Thoracic aorta (tissue), 2 donors: ENCODE results near the gene C1QL1. TPM values are rescaled to one million over a fixed set of nuclear protein-coding genes. Genes with fewer than 3 reads are reported as not detected.

Source experiments
- ATAC-seq: fragments of 150-250 bp; one replicate; pipeline ENCODE4 v1.8.0; 2017; ENCODE audit warnings: low read depth; ENCODE audit not compliant: insufficient number of reproducible peaks, low FRiP score
- DNase-seq: peaks from one replicate; pipeline ENCODE4 v3.0.0-alpha.2; 2020; ENCODE audit warnings: low spot score
- H3K27ac ChIP-seq, 2 donors: fragments of 200-600 bp; sonication (generic); 1 replicate in 1 of 2; 2 replicates in 1 of 2; pipeline ENCODE4 v1.5.1; 2016; ENCODE audit warnings: mild to moderate bottlenecking in 2 of 2, moderate library complexity in 2 of 2
- H3K27me3 ChIP-seq: fragments of 200-600 bp; sonication (generic); replicated peaks from 2 replicates; pipeline ENCODE4 v1.6.0; 2016; ENCODE audit warnings: mild to moderate bottlenecking; ENCODE audit not compliant: insufficient read depth
- H3K36me3 ChIP-seq: fragments of 200-600 bp; sonication (generic); one replicate; pipeline ENCODE4 v1.5.1; 2016
- H3K4me1 ChIP-seq, 2 donors: fragments of 200-600 bp; sonication (generic); 1 replicate in 1 of 2; 2 replicates in 1 of 2; pipeline versions ENCODE4 v1.5.1 to v1.6.0; 2016; ENCODE audit warnings: low read depth in 2 of 2, mild to moderate bottlenecking in 1 of 2; ENCODE audit not compliant: control insufficient read depth in 1 of 2
- H3K4me3 ChIP-seq: fragments of 200-600 bp; sonication (generic); 2 replicates; pipeline ENCODE4 v1.5.1; 2016; ENCODE audit warnings: mild to moderate bottlenecking
- H3K9me3 ChIP-seq: fragments of 200-600 bp; sonication (generic); 2 replicates; pipeline ENCODE4 v1.5.1; 2016
- total RNA-seq, 2 donors: library from RNA; depleted of rRNA; stranded (reverse); fragments of >200 nt; gene quantifications; one replicate each; pipeline versions ENCODE4 v1.1.0 to v1.2.3, GENCODE V29; 2016
- TF ChIP-seq, protein P1 (sequence below): fragments of 200-600 bp; sonication (generic); IDR thresholded peaks from one replicate; pipeline ENCODE4 v1.5.1; 2019; ENCODE audit warnings: antibody characterized with exemption

Gene C1QL1
- total RNA-seq, 2 donors from 2014 or later, result 0.68 TPM; not detected in 1

DNA sequence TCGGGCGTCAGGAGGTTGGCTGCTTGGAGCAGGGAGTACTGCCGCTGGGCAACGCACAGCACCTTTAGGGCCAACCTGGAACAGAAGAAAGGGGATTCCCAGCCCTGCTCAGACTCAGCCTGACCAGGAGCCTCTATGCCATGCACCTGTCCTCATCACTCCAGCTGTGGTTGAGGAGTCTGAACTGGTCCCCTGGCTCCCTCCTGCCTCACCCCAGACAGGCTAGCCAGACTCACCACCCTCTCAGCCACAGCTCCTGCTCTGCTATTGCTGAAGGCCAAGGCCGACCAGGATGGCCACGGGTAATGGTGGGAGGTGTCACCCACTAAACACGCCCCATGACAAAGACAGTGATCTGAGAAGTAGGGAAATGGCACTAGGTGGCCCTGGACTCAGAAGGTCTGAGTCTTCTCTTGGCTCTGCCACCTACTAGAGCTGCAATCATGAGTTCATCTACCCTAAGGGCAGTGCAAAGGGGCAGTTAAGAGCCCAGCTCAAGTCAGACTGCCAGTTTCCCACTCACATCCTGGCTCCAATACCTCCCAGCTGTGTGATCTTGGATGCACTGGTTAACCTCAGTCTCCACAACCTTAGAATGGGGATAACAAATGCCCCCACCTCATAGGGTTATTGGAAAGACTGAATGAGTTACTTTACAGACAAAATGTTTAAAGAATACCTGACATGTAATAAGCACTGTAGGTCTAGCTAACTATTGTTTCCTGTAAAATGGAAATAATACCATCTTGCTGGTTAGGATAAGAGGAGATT lies 39.0 kb downstream of the C1QL1 start:
- no peak for ATAC-seq
- Histone ChIP-seq H3K4me1 (no peaks in the 10 kb centered on the region), H3K27me3 (no peaks in the 10 kb centered on the region), H3K9me3 (no peaks in the 10 kb centered on the region), H3K27ac (no peak overlapping the region), H3K36me3 (no peaks in the 10 kb centered on the region), H3K4me3 (no peak overlapping the region)
- no peak for DNase-seq
- TF ChIP-seq, protein P1, sequence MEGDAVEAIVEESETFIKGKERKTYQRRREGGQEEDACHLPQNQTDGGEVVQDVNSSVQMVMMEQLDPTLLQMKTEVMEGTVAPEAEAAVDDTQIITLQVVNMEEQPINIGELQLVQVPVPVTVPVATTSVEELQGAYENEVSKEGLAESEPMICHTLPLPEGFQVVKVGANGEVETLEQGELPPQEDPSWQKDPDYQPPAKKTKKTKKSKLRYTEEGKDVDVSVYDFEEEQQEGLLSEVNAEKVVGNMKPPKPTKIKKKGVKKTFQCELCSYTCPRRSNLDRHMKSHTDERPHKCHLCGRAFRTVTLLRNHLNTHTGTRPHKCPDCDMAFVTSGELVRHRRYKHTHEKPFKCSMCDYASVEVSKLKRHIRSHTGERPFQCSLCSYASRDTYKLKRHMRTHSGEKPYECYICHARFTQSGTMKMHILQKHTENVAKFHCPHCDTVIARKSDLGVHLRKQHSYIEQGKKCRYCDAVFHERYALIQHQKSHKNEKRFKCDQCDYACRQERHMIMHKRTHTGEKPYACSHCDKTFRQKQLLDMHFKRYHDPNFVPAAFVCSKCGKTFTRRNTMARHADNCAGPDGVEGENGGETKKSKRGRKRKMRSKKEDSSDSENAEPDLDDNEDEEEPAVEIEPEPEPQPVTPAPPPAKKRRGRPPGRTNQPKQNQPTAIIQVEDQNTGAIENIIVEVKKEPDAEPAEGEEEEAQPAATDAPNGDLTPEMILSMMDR, result no peak

GRCh38 chr17:44928136-44928535 lies 40.0 kb downstream of the C1QL1 start:
- DNase-seq, result no peak
- H3K4me1 ChIP-seq, result no peaks in the 10 kb centered on the region

DNA sequence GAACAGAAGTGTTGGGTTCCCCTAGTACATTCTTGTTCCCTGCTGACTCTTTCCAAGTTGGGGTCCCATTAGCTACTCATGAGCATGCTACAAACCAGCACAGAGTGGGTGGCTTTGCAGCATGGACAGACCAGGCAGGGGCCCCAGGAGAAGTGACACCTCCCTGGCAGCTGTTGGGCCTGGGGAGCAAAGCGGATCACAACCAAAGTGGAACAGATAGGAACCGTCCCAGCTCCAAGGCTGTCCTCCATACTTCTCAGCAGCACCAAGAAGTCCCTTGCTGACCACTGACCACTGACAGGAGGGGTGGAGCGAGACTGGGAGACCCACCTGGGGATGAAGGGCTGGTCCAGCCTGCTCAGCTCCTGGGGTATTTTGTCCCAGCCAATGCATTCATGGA lies 40.4 kb downstream of the C1QL1 start:
- Histone ChIP-seq H3K27ac (no peak overlapping the region), H3K27me3 (no peaks in the 10 kb centered on the region), H3K4me3 (no peak overlapping the region), H3K4me1 (no peaks in the 10 kb centered on the region), H3K36me3 (no peaks in the 10 kb centered on the region), H3K9me3 (no peaks in the 10 kb centered on the region)
- ATAC-seq (no peak), DNase-seq (no peak)
- TF ChIP-seq, protein P1, result no peak

More at GRCh38 chr17:44928136-44928535, 40.0 kb downstream of the C1QL1 start:
- H3K27me3 ChIP-seq, result no peaks in the 10 kb centered on the region
- H3K27ac ChIP-seq, result no peak overlapping the region
- no peak overlapping the region for H3K4me3 ChIP-seq
- no peak for ATAC-seq
- H3K36me3 ChIP-seq, result no peaks in the 10 kb centered on the region
- TF ChIP-seq, protein P1, result no peak
- no peaks in the 10 kb centered on the region for H3K9me3 ChIP-seq

GRCh38 chr17:44926821-44927525 lies 41.1 kb downstream of the C1QL1 start:
- DNase-seq (no peak), ATAC-seq (no peak)
- H3K36me3 ChIP-seq, result no peaks in the 10 kb centered on the region
- no peaks in the 10 kb centered on the region for H3K4me1 ChIP-seq
- H3K27me3 ChIP-seq, result no peaks in the 10 kb centered on the region
- H3K4me3 ChIP-seq, result no peak overlapping the region
- no peak overlapping the region for H3K27ac ChIP-seq
- TF ChIP-seq, protein P1, result no peak
- no peaks in the 10 kb centered on the region for H3K9me3 ChIP-seq
